ENCODE measurements around the gene ZG16B. TPM values are rescaled to one million over a fixed set of nuclear protein-coding genes. Genes with fewer than 3 reads are reported as not detected.

The ZG16B gene
- total RNA-seq, 4 donors from 2014 or later: 1.3 to 15.9 TPM; not detected in 2

GRCh38 chr16:2855536-2855935 is 25.4 kb downstream of the ZG16B start:
- H3K27me3 ChIP-seq: peaks cover 0 to 13% of the 10 kb centered on the region in 2 donors
- no peaks in the 10 kb centered on the region for H3K9me3 ChIP-seq
- TF ChIP-seq POLR2A (IDR thresholded peaks at IDR 0.05) (no peak), CTCF (IDR thresholded peaks at IDR 0.05) (no peak)

GRCh38 chr16:2856061-2856670 is 26.1 kb downstream of the ZG16B start:
- Histone ChIP-seq H3K4me3 (no peak overlapping the region), H3K27ac (no peak overlapping the region), H3K36me3 (no peaks in the 10 kb centered on the region), H3K9me3 (no peaks in the 10 kb centered on the region), H3K27me3 (peaks cover 0 to 13% of the 10 kb centered on the region in 2 donors), H3K4me1 (no peaks in the 10 kb centered on the region)
- intact Hi-C loops (cut with DNase I; ENCODE audit: low total_unique reads): no loop called here
- no peak for DNase-seq
- TF ChIP-seq CTCF (IDR thresholded peaks at IDR 0.05) (no peak), POLR2A (IDR thresholded peaks at IDR 0.05) (no peak)

More at GRCh38 chr16:2855536-2855935, 25.4 kb downstream of the ZG16B start:
- no peaks in the 10 kb centered on the region for H3K4me1 ChIP-seq
- DNase-seq: no peak
- intact Hi-C loops (cut with DNase I; ENCODE audit: low total_unique reads): no loop called here
- no peak overlapping the region for H3K4me3 ChIP-seq
- no peak overlapping the region for H3K27ac ChIP-seq
- no peaks in the 10 kb centered on the region for H3K36me3 ChIP-seq

- H3K4me1 ChIP-seq: no peaks in the 10 kb centered on the region
- H3K27ac ChIP-seq: no peak overlapping the region
- H3K36me3 ChIP-seq: no peaks in the 10 kb centered on the region
- peaks cover 0 to 13% of the 10 kb centered on the region in 2 donors for H3K27me3 ChIP-seq
- H3K4me3 ChIP-seq: no peak overlapping the region
- no peaks in the 10 kb centered on the region for H3K9me3 ChIP-seq
- intact Hi-C loops (cut with DNase I; ENCODE audit: low total_unique reads): no loop called here
- no peak for DNase-seq
- no peak for TF ChIP-seq POLR2A (IDR thresholded peaks at IDR 0.05)
- no peak for TF ChIP-seq CTCF (IDR thresholded peaks at IDR 0.05)
These were observed 26.8 kb downstream of the ZG16B start for GRCh38 chr16:2856686-2857450.

- H3K36me3 ChIP-seq: no peaks in the 10 kb centered on the region
- H3K27ac ChIP-seq: no peak within 1 kb of the TSS
- no peak for DNase-seq
- intact Hi-C loops (cut with DNase I; ENCODE audit: low total_unique reads): no loop called here
- H3K9me3 ChIP-seq: no peaks in the 10 kb centered on the region
- H3K27me3 ChIP-seq: peaks cover 0 to 13% of the 10 kb centered on the region in 2 donors
- H3K4me3 ChIP-seq: no peak within 1 kb of the TSS
- H3K4me1 ChIP-seq: no peaks in the 10 kb centered on the region
- TF ChIP-seq POLR2A (IDR thresholded peaks at IDR 0.05) (no peak), CTCF (IDR thresholded peaks at IDR 0.05) (no peak)
These were observed 27.5 kb downstream of the ZG16B start, which contains the start of gene PRSS22 for GRCh38 chr16:2857451-2858244. Gene PRSS22, minus strand, starts transcription at chr16:2858170. Its CDS starts 66 bp downstream, at chr16:2858104.
